HG03354 (cell line): Measurements from ENCODE around the gene PTPRE.

Experiments
- ATAC-seq: cut with Tn5 transposase; IDR thresholded peaks from one replicate; pipeline ENCODE4 v1.9.1; 2021; ENCODE audit warnings: mild to moderate bottlenecking; ENCODE audit not compliant: unreplicated experiment, poor library complexity, severe bottlenecking

The PTPRE gene

GRCh38 chr10:128011059-128011979 is 104.4 kb downstream of the PTPRE start:
- ATAC-seq, result peak; percentile 87

DNA sequence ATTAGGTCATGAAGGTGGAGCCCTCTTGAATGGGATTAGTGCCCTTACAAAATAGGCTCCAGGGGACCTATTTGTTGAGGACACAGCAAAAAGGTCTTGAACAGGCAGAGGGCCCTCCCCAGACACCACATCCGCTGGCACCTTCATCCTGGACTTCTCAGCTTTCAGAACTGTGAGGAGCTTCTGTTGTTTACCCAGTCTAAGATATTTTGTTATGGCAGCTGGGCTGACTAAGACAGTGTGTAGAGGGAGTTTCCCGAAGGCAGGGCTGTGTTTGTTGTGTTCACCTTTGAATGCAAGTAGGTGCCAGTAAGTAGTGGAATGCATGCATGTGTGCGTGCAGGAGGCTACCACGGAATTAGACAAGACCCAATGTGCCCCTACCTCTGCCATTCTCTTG is 106.7 kb downstream of the PTPRE start:
- no peak for ATAC-seq

GRCh38 chr10:128014236-128014635 is 107.3 kb downstream of the PTPRE start:
- ATAC-seq, result no peak

GRCh38 chr10:128016423-128017060 is 109.6 kb downstream of the PTPRE start:
- no peak for ATAC-seq

- no peak for ATAC-seq
These were observed 110.9 kb downstream of the PTPRE start for GRCh38 chr10:128017822-128018221.

GRCh38 chr10:128018236-128018635 is 111.3 kb downstream of the PTPRE start:
- no peak for ATAC-seq

DNA sequence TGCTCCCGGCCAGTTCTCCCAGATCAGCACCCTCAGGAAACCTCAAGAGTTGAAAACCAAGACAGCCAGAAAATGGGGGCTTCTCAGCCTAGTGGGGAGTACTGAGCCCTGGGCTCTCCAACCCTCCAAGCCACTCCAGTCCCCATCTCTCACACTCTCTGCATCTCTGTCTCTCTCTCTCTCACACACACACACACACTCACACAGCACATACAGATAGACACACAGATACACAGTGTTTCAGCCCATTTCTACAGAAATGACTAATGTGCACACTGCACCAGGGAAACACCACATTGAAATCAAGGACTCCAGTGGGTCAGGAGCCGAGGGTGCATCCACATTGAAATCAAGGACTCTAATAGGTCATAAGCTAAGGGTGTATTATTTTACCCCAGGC is 111.8 kb downstream of the PTPRE start:
- ATAC-seq, result no peak

- no peak for ATAC-seq
These were observed 115.6 kb downstream of the PTPRE start for GRCh38 chr10:128022261-128023196.

DNA sequence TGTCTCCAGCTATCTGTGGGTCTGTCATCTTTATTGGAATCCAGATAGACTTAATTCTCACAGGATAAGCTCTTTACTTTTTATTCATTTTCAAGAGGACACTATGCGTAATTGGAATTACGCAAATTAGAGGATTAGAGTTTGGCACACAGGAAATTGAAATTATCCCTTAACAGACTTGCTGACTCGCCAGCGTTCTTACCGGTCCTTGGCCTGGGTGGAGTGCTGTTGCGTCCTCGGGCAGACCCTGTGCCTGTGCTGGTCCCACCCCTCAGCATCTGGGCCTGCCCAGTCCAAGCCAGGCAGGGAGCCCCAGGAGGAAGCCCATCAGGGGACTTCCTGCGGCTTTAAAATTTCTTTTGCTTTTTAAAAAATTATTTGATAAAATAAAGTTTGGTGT is 117.5 kb downstream of the PTPRE start:
- ATAC-seq, result no peak

DNA sequence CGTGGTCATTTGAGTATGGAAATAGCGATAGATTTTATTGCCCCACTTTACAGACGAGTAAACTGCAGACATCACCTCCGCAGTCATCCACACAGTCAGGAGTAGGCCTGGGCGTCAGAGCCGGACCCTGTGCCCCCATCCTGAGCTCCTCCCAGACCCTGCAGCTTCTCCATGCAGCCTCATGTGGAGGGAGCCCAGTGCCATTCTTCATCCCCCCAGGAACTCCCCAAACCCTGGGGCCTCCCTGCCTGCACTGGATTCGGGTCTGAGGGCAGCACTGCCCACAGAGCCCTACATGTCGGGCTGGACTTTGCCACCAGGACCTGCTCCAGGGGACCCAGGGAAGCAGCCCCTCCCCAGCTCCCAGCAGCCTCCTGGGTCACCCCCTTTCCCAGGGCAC is 118.5 kb downstream of the PTPRE start:
- ATAC-seq, result no peak

DNA sequence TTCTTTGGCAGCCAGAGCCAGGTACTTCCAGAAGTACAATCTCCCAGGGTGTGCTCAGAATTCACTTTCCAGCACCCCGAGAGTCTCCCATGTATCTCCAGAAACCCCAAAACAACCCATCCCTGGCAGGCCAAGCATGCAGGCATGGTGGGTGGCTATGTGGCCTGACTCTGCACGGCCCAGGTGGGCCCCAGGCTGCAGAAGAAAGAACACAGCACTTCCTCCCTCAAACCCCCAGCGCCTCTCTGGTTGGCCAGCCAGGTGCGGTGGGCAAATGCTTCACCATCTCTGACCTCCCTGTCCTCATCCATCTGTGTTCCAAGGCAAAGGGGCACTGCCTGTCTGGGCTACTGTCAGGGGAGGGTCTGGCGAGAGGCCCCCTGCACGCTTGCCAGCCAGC is 119.0 kb downstream of the PTPRE start:
- no peak for ATAC-seq

GRCh38 chr10:128026615-128027300 is 119.9 kb downstream of the PTPRE start:
- peak; percentile 59 for ATAC-seq

DNA sequence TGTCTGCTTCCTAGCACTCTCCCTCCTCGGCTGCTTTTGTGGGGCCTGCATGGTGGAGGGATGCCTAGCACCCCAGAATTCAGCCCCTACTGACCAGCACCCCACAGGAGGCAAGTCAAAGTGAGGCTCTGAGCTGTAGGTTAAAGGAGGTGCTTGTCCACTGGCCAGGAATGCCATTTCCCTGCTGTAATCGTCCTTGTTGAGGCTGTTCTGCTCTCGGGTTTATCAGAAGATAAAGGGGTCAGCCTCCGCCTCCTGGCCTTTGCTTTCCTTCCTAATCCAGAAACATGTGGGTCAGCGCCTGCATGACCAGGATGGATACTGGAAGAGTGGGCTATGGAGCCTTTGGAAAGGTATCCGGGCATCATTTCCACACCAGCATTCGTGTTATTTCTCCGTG is 120.4 kb downstream of the PTPRE start:
- no peak for ATAC-seq

DNA sequence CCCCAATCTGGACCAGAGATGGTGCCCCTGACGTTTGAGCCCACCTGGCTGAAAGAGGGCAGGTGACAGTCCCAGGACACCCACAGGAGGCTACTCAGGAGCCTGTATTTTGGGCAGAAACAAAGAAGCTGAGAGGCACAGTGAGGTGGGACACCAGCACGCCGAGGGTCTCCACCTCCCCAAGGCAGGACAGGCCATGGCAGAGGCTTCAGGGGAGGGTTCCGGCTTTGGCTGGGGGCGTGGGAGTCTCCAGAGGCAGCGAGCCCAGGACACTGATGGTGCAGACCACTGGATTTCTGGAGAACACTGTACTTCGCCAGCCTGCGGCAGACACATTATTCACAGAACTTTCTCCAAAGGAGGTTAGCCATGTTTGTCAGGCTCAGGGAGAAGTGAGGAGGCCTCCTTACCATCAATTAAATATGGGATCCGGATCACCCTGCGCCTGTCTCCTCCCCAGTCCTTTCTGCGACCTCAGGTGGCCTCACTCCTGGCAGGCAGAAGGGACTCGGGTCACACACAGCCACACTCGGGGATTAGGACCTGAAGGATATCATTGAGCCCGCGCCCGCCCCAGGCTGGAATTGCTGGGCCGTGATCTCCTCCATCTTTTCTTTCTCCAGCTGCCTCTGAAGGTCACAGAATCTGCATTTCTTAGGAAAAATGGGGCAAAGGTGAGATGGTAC is 121.1 kb downstream of the PTPRE start:
- ATAC-seq, result no peak

DNA sequence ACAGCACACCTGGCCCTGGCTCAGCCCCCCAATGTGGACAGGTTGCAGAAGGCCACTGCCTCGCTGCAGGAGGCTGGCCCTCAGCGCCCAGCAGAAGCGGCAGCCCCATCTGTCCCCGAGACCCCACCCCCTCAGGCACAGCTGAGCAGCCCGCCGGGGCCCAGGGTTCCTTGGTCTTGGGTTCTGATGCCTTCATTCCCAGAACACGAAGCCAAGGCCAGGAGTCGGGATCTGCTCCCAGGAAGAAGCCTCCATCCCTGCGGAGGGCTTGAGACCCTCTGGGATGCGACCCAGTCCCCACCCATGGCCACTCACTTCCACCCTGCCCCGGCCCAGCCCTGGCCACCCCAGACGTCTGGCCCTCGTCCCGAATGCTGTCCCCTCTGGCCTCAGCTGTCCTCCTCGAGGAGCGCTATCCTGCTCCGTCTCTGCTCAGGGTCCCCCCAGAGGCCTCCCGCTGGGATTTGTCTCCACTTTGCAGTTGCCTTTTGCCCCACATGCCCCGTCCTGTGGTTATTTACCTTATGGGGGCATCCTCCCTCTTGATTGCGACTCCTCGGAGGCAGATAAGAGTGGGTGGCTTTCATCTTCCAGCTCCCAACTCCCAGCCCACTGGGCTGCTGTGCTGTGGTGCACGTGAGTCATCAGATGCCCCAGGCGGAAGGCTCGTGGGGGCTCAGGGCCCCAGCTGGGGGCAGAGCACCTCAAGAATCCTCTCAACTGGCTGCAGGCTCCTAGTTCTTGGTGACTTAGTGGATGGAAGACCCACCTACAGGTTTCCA is 121.8 kb downstream of the PTPRE start:
- no peak for ATAC-seq

GRCh38 chr10:128029290-128029651 is 122.4 kb downstream of the PTPRE start:
- no peak for ATAC-seq

GRCh38 chr10:128029731-128030369 is 122.9 kb downstream of the PTPRE start:
- ATAC-seq, result no peak

GRCh38 chr10:128030498-128031072 is 123.7 kb downstream of the PTPRE start:
- ATAC-seq, result no peak
